ENCODE results near the gene VAMP2. TPM values are rescaled to one million over a fixed set of nuclear protein-coding genes. Genes with fewer than 3 reads are reported as not detected.
A peak's percentile ranks its signal among the peaks of the same experiment; 100 is the strongest.

The VAMP2 gene
- total RNA-seq, 1 experiment from 2014 or later = 35.1 TPM

DNA sequence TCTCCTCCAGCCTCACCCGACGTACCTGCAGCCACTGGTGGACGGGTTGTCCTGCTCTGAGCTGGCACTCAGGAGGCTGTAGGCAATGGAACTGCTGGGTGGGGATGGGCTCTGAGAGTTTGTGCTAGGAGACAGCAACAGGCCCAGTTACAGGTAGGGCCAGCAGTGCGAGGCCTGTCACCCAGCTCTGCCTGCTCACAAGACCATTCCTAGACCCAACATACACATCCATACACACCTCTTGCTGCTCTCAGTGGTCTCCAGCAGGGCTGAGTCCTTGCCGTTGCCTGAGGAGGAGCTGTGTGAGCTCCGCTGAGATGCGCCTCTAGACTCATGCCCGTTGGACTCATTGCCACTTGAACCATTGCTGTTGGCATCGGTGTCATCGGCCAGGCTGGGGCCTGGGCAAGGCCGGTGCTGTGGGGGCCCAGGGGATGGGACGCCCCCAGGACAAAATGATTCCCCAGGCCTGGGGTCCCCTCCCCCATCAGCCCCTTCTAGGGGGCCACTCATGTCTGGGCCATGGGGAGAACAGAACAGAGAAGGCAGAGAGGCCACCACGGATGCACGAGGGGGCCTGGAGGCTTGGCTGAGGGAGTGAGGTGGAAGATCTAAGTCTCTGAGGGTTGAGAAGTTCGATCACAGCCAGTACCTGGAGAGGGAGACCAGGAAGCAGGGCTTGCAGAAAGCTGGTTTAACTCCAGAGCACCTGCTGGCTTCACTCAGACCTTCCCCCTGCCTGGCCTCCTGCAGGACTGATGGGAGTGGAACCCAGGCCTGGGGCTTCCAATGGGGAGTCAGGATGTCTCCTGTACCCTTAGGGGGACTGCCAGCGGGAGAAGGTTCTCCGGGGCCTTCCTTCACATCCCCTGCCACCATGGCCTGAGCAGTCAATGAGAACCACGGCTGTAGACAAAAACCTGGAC is 12.3 kb downstream of the VAMP2 start:
- Histone ChIP-seq H4K20me1 (ENCODE audit: insufficient read depth) (no peaks in the 10 kb centered on the region; the same call in 1 of the 2 replicates), H2AFZ (no peak overlapping the region), H3K9me2 (ENCODE audit: insufficient read depth) (no peaks in the 10 kb centered on the region), H3K36me3 (ENCODE audit: low read depth) (no peaks in the 10 kb centered on the region), H3F3A (ENCODE audit: insufficient read depth, low read depth) (peaks cover 15% of the 10 kb centered on the region; the same call in 1 of the 2 replicates), H3K27me3 (ENCODE audit: insufficient read depth, low read depth) (no peaks in the 10 kb centered on the region), H3K9me3 (ENCODE audit: insufficient read depth, low read depth) (no peaks in the 10 kb centered on the region), H3K79me2 (ENCODE audit: low read depth) (0 out of 2 replicates have a peak, but pooled peaks cover 6% of the 10 kb centered on the region), H3K4me1 (replicated peaks; ENCODE audit: insufficient read depth) (peaks cover 22% of the 10 kb centered on the region), H3K4me3 (no peak overlapping the region; the same call in 1 of the 2 replicates), H3K27ac (no peak overlapping the region), H3K4me2 (peak overlapping the region; percentile 85)
- intact Hi-C loops (cut with micrococcal nuclease; ENCODE audit: unreplicated experiment) = no loop called here
- CTCF ChIA-PET = interaction anchor here (0.6 kb wide), 1 partner anchor 666 kb away, joined by 4 read pairs; the partner anchor contains the start of gene POLR2A
- BruUV-seq (replicated peaks) = no TSS peak
- DNase-seq = no peak
- TF ChIP-seq, protein P1, sequence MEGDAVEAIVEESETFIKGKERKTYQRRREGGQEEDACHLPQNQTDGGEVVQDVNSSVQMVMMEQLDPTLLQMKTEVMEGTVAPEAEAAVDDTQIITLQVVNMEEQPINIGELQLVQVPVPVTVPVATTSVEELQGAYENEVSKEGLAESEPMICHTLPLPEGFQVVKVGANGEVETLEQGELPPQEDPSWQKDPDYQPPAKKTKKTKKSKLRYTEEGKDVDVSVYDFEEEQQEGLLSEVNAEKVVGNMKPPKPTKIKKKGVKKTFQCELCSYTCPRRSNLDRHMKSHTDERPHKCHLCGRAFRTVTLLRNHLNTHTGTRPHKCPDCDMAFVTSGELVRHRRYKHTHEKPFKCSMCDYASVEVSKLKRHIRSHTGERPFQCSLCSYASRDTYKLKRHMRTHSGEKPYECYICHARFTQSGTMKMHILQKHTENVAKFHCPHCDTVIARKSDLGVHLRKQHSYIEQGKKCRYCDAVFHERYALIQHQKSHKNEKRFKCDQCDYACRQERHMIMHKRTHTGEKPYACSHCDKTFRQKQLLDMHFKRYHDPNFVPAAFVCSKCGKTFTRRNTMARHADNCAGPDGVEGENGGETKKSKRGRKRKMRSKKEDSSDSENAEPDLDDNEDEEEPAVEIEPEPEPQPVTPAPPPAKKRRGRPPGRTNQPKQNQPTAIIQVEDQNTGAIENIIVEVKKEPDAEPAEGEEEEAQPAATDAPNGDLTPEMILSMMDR (conservative IDR thresholded peaks at IDR 0.05) = no peak
- TF ChIP-seq EZH2 (IDR thresholded peaks at IDR 0.05; ENCODE audit: low read depth) = no peak
- POLR2A ChIA-PET (ENCODE audit: unreplicated experiment) = interaction anchor here (0.6 to 0.7 kb wide), 2 partner anchors 73 to 220 kb away, joined by 5 read pairs; no protein-coding TSS in a partner anchor

DNA sequence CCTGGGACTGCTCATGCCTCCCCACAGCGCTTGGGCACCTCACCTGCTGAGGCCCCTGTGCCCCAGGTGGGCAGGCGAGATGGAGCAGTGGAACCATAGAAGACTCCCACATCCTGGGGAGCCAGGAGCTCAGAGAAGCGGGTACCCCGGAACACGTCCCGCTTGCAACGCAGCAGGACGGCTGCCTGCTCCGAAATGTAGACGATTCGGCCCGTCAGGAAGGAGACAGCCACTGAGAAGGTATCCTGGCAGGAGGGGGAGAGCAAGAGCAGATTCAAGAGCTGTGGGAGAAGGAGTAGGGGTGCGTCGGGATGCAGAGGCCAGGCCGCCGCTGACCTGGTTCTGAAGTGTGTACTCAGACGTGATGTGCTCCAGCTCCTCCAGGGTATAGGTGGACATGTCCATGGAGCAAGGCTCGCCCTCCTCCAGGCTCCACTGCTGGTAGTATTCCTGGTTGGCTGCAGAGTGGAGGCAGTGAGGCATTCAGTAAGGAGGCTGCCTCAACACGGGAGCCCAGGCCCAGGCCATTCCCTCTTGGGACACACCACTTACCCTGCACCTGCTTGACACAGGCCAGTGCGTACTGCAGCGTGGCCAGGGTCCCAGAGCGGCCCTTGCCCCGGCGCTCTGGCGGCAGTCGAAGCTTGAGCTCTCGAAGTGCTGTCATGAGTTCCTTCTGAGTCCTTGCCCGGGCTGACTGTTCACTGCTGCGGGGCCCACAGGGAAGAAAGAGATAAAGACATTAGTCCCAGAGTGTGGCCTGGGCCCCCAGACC is 13.1 kb downstream of the VAMP2 start:
- H3F3A ChIP-seq (ENCODE audit: insufficient read depth, low read depth) = peaks cover 10% of the 10 kb centered on the region; the same call in 1 of the 2 replicates
- ChIA-PET CTCF (no interaction called here), POLR2A (ENCODE audit: unreplicated experiment) (no interaction called here)
- no peaks in the 10 kb centered on the region for H3K9me3 ChIP-seq (ENCODE audit: insufficient read depth, low read depth)
- no peaks in the 10 kb centered on the region for H3K36me3 ChIP-seq (ENCODE audit: low read depth)
- no peaks in the 10 kb centered on the region for H3K27me3 ChIP-seq (ENCODE audit: insufficient read depth, low read depth)
- H4K20me1 ChIP-seq (ENCODE audit: insufficient read depth) = no peaks in the 10 kb centered on the region; the same call in 1 of the 2 replicates
- H3K79me2 ChIP-seq (ENCODE audit: low read depth) = no peaks in the 10 kb centered on the region
- H3K4me1 ChIP-seq (replicated peaks; ENCODE audit: insufficient read depth) = peaks cover 13% of the 10 kb centered on the region
- no peak overlapping the region for H2AFZ ChIP-seq
- no peak overlapping the region for H3K27ac ChIP-seq
- DNase-seq = no peak
- no peak overlapping the region for H3K4me2 ChIP-seq
- no peak overlapping the region for H3K4me3 ChIP-seq
- intact Hi-C loops (cut with micrococcal nuclease; ENCODE audit: unreplicated experiment) = no loop called here
- no peak for TF ChIP-seq EZH2 (IDR thresholded peaks at IDR 0.05; ENCODE audit: low read depth)
- TF ChIP-seq, protein P1 (conservative IDR thresholded peaks at IDR 0.05) = no peak
- no TSS peak for BruUV-seq (replicated peaks)
- H3K9me2 ChIP-seq (ENCODE audit: insufficient read depth) = no peaks in the 10 kb centered on the region

DNA sequence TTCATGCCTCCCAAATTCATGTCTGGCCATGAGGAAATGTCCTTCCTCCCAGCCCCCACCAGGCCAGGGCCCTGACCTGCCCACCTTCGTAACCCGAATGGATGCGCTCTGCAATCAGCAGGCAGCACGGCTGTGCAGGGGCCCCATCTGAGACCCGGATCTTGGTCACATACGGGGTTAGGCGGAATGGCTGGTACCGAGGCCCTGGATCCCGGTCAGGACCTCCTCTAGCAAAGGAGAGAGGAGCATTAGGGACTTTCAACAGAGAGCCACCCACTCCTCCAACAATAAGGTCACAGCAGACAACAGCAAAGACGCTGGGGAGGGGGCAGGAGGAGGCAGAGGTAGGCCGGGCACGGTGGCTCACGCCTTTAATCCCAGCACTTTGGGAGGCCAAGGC is 14.2 kb downstream of the VAMP2 start:
- H4K20me1 ChIP-seq (ENCODE audit: insufficient read depth) = no peaks in the 10 kb centered on the region; the same call in 1 of the 2 replicates
- no peak overlapping the region for H2AFZ ChIP-seq
- TF ChIP-seq EZH2 (IDR thresholded peaks at IDR 0.05; ENCODE audit: low read depth) = no peak
- TF ChIP-seq, protein P1 (conservative IDR thresholded peaks at IDR 0.05) = no peak
- ChIA-PET CTCF (interaction anchor here (0.6 kb wide), 1 partner anchor 766 kb away, joined by 6 read pairs; no protein-coding TSS in a partner anchor), POLR2A (ENCODE audit: unreplicated experiment) (no interaction called here)
- BruUV-seq (replicated peaks) = no TSS peak
- no peak for DNase-seq
- H3K27ac ChIP-seq = no peak overlapping the region
- H3K36me3 ChIP-seq (ENCODE audit: low read depth) = no peaks in the 10 kb centered on the region
- H3K79me2 ChIP-seq (ENCODE audit: low read depth) = no peaks in the 10 kb centered on the region
- H3K4me3 ChIP-seq = no peak overlapping the region
- no peak overlapping the region for H3K4me2 ChIP-seq
- no peaks in the 10 kb centered on the region for H3K9me2 ChIP-seq (ENCODE audit: insufficient read depth)
- H3K4me1 ChIP-seq (replicated peaks; ENCODE audit: insufficient read depth) = peaks cover 6% of the 10 kb centered on the region
- no peaks in the 10 kb centered on the region for H3K9me3 ChIP-seq (ENCODE audit: insufficient read depth, low read depth)
- H3K27me3 ChIP-seq (ENCODE audit: insufficient read depth, low read depth) = no peaks in the 10 kb centered on the region
- peaks cover 5% of the 10 kb centered on the region; the same call in 1 of the 2 replicates for H3F3A ChIP-seq (ENCODE audit: insufficient read depth, low read depth)
- intact Hi-C loops (cut with micrococcal nuclease; ENCODE audit: unreplicated experiment) = no loop called here

Measured in PC-9 (cell line).